D721Med (cell line): ENCODE results near the gene AP4B1.

Experiments
- DNase-seq: peaks from one replicate; pipeline ENCODE4 v3.0.0; 2011; ENCODE audit warnings: low spot score; ENCODE audit not compliant: insufficient read length
- FAIRE-seq: peaks from 2 replicates; lab custom pipeline; 2011; peaks lifted over from hg19 to GRCh38; lab: Jason Lieb, UNC
- TF ChIP-seq, protein P1 (sequence below): IDR thresholded peaks from 2 replicates; pipeline ENCODE4 v1.5.1; 2012; ENCODE audit warnings: mild to moderate bottlenecking, control low read depth; ENCODE audit not compliant: insufficient read depth; ENCODE audit errors: missing control alignments

Gene AP4B1

DNA sequence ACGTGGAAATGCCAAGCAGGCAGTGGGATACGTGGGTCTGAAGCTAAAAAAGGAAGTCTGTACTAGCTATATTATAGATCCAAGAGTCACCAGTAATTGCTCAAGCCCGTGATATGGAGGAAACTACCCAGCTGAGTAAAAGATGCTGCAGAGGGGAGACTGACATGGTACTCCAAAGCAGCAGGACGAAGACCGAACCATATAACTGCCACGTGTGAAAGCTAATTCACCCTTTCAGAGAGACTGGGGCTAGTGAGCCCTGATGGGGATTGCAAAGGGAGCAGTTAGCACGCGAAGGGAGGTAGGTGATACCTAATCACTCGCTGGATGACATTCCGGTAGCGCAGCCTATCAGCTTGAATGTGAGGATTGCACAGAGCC lies 316 bp downstream of the AP4B1 start:
- no peak for FAIRE-seq
- DNase-seq = no peak
- TF ChIP-seq, protein P1, sequence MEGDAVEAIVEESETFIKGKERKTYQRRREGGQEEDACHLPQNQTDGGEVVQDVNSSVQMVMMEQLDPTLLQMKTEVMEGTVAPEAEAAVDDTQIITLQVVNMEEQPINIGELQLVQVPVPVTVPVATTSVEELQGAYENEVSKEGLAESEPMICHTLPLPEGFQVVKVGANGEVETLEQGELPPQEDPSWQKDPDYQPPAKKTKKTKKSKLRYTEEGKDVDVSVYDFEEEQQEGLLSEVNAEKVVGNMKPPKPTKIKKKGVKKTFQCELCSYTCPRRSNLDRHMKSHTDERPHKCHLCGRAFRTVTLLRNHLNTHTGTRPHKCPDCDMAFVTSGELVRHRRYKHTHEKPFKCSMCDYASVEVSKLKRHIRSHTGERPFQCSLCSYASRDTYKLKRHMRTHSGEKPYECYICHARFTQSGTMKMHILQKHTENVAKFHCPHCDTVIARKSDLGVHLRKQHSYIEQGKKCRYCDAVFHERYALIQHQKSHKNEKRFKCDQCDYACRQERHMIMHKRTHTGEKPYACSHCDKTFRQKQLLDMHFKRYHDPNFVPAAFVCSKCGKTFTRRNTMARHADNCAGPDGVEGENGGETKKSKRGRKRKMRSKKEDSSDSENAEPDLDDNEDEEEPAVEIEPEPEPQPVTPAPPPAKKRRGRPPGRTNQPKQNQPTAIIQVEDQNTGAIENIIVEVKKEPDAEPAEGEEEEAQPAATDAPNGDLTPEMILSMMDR = no peak

DNA sequence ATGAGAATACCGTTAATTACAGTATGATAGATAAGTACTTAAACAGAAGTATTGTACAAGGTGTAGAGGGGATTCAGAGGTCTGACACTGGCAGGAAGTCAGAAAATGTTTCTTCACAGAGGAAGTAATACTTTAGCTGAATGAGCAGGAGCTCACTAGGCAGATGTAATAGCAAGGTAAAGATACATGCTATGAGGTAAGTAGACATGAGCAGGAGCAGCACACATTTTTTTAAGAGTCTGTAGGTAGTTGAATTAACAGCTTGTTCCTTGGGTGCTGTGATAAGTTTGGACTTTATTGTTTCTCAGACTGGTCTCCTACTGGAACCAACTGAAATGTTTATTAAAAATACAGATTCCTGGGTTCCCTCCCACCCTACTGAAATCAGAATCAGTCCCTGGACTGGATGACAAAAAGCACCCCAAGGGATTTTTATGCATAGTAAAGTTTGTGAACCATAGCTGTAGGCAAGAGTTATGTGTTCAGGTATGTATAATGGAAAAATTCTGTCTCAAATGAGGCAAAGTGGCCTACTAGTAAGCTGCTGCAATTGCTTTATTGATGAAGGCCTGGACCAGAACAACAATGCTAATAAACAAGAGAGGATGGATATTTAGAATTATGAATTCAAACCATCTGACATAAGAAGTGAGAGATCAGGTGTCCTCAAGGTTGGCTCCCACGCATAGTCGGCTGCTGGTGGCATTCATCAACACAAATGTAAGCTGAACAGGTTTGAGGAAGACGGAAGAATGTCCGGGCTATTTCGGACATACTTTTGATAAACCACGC lies 902 bp downstream of the AP4B1 start:
- TF ChIP-seq, protein P1 = no peak
- FAIRE-seq (no peak), DNase-seq (no peak)

DNA sequence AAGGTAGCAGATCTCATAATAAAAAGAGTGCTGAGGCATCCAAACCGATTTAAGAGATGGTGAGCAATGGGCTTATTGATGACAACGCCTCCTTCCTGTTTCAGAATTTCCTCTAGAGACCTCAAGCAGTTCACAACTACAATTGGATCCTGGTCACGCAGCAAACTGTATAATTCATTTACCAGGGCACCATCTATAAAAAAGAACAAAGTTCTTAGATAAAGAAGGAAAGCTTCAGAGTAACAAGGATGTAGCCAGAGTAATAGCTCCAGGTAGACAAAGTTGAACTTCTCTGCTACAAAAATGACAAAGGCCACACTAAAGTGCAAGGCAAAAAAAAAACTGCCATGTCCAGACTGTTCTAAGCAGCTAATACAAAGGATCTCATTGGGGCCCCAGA lies 3.4 kb downstream of the AP4B1 start:
- DNase-seq = no peak
- TF ChIP-seq, protein P1 = no peak
- FAIRE-seq = no peak

DNA sequence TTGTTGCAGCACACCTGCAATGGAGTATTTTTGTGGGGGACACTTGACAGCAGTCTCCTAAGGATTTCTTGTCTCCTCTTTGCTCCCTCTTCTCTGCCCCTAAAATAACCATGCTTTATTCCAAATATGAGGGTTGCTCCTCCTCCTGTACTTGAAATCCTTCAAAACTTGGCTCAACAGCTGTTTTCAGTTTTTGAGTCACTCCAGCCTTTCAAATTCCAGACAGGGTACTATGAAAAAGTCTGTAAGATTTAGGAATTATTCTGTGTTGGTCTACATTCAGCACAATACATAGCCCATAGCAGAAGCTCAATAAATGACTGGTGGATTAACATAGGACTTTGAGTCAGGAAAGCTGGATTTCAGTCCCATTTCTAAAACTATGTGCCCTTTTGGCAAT lies 5.5 kb downstream of the AP4B1 start:
- TF ChIP-seq, protein P1 = no peak
- no peak for FAIRE-seq
- no peak for DNase-seq

DNA sequence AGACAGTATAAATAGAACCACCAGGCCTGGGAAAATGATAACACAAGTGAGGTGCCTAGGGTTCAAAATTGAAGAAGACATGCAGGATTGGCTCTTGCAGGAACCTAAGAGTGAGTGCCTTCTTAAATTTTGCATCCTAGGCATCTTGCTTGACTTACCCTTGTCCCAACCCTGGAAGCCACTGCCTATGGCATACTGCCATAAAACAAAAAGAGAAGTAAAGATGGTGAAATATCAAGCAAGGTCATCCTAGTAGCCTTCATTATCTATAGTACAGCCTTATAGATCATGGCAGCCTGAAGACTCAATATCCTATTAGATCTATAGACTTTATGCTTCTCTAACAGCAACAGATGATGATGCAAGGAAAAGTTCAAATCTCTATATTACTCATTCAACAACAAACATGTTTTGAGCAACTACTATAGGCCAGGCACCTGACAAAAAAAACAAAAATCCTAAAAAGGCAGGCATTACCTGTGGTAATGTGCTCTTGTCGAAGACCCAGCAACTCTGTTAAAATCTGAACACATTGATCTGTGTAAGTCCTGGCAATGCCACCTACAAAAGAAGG lies 6.3 kb downstream of the AP4B1 start:
- no peak for FAIRE-seq
- TF ChIP-seq, protein P1 = no peak
- DNase-seq = no peak

DNA sequence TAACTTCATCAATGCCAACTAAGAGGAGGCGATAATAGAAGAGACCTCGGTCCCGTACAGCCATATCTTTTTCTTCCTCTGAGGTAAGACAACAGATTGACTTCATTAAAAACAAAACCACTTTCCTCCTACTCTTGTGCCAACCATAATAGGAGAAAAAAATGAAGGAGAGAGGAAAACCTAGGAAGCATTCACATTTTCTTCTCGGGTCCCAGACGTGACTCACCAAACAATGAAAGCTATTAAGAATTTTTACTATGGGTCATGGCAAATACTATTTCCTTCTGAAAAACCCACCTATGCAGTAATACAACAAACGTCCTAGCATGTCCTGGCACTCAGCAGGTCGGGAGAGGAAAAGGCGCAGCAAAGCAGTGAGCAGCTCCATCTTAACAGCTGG lies 8.6 kb downstream of the AP4B1 start:
- DNase-seq = no peak
- no peak for FAIRE-seq
- TF ChIP-seq, protein P1 = no peak

DNA sequence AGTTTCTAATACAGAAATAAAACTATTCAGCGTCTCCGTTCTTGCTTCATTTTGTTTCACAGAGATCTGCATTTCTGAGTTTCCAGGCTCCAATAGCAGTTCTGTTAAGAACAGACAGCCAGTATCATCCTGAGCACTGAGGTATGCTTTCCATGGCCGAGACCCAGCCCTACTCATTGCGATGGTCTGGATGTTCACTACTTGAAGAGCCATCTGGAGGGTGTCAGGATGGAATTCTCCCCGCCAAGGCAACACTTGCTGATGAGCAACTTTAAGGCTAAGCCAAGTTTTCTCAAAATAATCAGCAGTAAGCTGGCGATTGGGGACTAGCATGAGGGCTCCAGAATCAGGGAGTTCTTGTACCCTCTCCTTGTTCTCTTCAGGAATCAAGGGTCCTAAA lies 9.5 kb downstream of the AP4B1 start:
- FAIRE-seq (no peak), DNase-seq (no peak)
- TF ChIP-seq, protein P1 = no peak
